Right lung (tissue), 5 donors: ENCODE measurements around the gene LRFN2. TPM values are rescaled to one million over a fixed set of nuclear protein-coding genes. Genes with fewer than 3 reads are reported as not detected.
A peak's percentile ranks its signal among the peaks of the same experiment; 100 is the strongest.

Experiments used
- DNase-seq, 2 donors: peaks; one replicate each; pipeline ENCODE4 v3.0.0-alpha.2; 2013
- polyA plus RNA-seq, 5 donors: library from polyadenylated mRNA; unstranded; fragments of 120-200 nt; gene quantifications; one replicate each; pipeline versions ENCODE4 v1.2.1 to v1.2.3, GENCODE V29; 2013; ENCODE audit warnings: inconsistent platforms in 1 of 5, low replicate concordance in 1 of 5; ENCODE audit not compliant: insufficient read length in 5 of 5, insufficient read depth in 1 of 5

LRFN2 gene
- polyA plus RNA-seq, 5 donors = 0.06 to 0.14 (median 0.10) TPM

GRCh38 chr6:40477246-40478126 is 109.7 kb downstream of the LRFN2 start:
- DNase-seq = no peak

GRCh38 chr6:40476673-40477072 is 110.5 kb downstream of the LRFN2 start:
- no peak for DNase-seq

GRCh38 chr6:40474937-40475336 is 112.2 kb downstream of the LRFN2 start:
- no peak for DNase-seq

GRCh38 chr6:40473026-40473425 is 114.1 kb downstream of the LRFN2 start:
- no peak for DNase-seq

- no peak for DNase-seq
Measured at GRCh38 chr6:40472353-40472752, 114.8 kb downstream of the LRFN2 start.

DNA sequence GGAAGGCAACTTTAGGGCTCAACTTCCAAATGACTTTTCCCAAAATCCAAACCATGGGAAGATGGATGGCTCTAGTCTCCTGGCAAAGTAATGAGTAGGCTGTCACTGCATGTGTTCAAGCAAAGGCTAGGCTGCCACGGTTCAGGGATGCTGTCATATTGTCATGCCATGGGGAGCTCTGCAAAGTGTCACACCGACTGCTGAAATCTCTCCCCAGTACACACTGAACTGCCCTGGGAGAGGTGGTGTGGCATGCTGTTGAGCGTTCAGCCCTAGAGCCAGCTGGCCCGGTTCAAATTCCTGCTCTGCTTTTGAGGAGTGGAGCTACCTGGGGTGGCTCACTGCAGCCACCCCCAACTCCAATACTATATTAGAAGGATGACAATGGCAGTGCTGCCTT is 115.9 kb downstream of the LRFN2 start:
- no peak for DNase-seq

DNA sequence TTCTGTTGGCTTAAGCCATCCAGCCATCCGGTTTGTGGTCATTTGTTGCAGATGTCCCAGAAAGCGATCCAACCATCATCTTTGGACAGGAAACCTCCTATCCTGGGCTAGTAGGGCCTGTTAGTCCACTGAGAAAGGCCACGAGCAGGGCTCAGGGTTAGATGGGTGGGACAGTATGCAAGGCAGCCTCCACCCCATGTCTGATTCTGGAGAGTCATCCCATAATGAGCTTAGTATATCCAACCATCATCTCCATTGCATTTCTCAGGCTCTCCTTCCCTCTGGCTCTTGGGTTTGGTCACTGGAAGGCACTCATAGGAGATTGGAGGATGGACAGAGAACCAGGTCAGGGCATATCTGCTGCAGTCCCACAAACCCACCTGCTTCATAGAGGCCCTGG is 117.8 kb downstream of the LRFN2 start:
- no peak for DNase-seq

DNA sequence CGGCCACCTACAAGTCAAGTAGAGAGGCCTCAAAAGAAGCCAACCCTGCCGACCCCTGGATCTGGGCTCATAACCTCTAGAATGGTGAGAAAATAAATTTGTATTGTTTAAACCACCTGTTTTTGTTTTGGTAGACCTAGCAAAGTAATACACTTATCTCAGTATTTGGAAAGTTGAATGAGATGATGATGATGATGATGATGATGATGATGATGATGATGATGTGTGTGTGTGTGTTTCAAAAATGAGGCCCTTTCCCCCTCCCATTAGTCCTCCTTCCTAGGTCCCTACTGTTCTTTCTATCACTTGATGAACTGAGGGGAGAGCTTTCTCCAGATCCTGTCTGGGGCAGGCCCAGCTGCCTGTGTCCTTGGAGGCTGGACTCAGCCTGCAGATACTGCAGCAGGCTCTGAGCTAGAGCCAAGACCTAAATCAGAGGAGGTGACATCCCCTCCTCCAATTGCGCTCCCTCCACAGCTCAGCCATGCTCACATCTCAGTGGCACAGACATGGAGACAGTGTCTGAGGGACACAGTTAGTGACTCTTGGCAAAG is 120.1 kb downstream of the LRFN2 start:
- DNase-seq = peak in 1 of 2 donors; percentile 15

DNA sequence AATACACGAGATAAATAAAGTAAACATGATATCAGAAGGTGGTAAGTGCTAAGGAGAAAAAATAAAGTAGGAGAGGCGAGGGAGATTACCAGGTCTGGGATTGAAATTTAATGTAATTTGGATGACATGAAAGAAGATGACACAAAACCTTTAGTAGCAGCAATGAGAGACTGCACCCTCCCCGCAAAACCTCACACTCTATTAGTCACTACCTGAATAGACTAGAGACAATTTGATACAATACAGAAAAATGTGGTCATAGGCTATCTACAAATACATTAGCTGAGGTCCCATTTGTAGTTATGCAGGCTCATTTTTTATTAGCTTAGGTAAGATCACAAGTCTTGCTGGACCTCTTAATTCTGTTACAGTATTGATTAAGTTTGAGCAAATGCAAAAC is 125.5 kb downstream of the LRFN2 start:
- DNase-seq = no peak

DNA sequence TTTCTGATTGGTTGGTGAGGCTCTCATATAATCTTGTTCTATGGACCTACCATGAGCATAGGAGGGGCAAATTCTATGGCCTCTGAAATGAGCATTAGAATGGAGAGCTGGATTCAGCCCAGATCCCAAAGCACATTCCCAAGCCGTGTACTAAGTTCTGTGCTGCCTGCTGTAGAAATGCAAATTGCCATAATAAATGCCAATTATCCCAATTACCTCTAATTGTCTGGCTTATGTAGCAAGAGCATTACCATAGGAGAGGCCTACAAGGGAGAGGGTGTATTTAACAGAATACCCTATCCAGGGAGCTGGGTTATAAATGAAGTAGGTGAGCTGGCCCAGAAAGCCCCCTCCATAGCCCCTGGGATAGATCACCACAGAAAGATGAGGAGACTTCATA is 126.8 kb downstream of the LRFN2 start:
- DNase-seq = no peak

DNA sequence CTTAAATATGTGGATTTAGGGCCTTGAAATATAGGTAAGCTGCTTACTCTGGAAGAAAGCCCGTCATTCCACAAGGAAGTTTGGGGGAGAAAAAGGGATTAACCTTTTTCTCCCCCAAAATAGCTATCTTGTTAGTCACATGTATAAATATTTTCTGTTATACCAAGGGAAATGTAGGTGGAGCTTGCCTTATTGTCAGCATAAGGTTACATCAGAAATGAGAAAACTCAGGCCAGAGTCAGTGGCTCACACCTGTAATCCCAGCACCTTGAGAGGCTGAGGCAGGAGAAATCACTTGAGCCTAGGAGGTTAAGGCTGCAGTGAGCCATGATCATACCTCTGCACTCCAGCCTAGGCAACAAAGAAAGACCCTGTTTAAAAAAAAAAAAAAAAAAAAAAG is 129.9 kb downstream of the LRFN2 start:
- DNase-seq = no peak

GRCh38 chr6:40456390-40457013 is 130.7 kb downstream of the LRFN2 start:
- no peak for DNase-seq

DNA sequence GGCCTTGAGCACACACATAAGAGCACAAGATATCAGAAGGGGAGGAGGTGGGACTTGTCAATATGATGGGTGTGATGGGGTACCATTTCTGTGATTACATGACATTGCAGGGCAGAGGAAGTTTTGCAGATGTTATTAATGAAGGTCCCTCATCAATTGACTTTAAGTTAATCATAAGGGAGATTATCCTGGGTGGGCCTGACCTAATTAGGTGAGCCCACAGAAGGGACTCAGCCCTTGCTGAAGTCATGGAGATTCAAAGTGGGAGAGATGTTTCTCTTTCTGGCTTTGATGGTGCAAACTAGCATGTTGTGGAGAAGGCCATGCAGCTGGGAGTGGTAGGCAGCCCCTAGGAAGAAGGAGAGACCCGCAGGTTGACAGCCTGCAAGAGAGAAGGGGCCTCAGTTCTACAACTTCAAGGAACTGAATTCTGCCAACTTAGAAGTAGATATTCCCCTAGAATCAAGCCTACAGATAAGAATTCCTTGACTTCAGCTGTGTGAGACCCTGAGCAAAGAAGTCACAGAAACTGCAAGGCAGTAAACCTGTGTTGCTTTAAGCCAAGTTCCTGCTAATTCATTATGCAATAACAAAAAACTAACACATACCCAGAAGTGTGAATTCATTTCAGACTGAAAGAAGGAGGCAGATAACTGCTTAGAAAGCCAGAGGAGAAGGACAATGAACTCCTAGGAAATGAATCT is 131.3 kb downstream of the LRFN2 start:
- DNase-seq = no peak

GRCh38 chr6:40450483-40450882 is 136.7 kb downstream of the LRFN2 start:
- DNase-seq = no peak

DNA sequence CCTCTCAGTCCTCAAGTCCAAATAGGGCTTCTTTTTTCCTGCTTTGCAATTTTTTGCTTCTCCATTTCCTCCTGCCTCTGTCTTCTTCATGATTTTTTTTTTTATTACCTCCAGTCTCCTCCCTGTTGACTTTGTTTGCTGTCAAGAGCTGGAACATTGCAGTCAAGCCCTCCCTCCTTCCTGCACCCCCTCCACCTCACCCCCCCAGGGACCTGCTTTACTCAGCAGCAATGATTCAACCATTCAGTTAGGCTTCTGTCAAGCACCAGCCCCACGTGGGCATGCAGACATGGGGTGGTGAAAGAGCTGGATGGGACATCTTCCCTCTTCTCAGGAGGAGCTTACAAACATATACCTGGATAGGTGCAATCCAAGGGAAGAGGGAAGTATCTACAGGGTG is 142.4 kb downstream of the LRFN2 start:
- DNase-seq = no peak

DNA sequence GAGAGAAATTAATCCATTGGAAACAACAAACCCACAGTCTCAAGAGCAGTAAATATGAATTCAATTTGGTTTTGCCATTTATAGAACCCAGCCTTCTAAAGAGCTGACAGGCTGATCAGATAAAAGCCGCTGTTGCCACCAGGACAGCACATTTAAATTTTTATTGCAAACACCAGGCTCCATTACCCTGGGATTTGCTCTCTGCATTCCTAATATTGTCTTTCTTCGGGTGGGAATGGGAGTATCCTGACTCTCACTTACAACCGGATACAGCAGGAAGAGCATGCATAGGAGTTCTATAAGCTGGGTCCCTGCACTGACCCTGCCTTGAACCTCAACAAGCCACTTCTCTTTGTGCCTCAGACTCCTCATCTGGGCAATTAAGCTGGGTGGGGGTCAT is 142.9 kb downstream of the LRFN2 start:
- no peak for DNase-seq

GRCh38 chr6:40443842-40444241 is 143.3 kb downstream of the LRFN2 start:
- no peak for DNase-seq

DNA sequence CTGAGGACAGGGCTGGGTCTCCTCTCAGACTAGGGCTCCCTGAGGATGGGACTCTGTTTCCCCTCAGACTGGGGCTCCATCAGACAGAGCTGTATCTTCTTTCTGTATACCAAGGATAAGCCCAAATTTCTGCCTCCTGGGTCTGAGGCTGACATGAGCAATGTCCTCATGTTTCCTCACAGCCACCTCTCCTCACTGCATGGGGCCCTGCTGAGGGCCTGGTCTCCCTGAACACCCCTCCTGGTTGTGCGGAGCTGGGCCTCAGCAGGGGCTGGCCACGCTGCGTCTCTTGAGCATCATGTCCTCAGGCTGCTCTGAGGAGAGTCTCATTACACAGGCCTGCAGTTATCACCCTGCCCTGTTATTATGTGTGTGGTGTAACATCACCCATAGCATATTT is 144.6 kb downstream of the LRFN2 start:
- DNase-seq = no peak

DNA sequence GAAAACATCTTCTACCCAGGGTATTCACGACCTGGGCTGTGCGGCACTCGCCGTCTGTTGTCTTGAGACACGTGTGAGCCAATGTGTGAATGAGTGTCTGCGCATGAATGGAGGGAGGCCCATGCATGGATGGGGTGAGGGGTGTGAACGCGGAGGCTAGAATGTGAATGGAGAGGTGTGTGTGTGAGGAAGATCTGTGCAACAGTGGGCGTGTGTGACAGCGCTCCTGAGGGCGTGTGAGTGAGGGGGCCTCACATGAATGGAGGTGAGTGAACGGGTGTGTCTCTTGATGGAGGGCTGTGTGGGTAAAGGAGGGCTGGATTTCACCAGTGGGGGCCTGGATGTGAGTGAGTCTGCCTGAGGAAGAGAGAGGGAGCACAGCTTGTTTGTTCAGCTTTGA is 146.0 kb downstream of the LRFN2 start:
- DNase-seq = no peak

DNA sequence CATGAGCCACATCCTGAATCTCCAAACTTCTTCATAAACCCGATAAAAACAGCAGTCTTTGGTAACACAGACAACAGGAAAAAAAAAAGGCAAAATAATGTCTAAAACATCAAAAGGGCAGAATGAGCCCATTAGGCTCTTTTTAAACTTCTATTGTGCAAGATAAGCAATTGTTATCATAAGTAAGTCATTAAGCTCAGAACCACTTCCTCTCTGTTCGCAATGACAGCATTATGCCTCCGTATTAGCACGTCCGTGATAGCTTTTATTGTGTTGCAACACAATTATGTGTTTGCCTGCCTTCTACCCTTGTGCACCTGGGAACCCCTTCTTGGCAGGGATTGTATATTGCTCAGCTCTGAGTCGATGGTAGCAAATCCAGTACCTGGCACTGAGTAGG is 147.1 kb downstream of the LRFN2 start:
- no peak for DNase-seq

- no peak for DNase-seq
Measured at GRCh38 chr6:40439026-40439800, 148.0 kb downstream of the LRFN2 start.
